GM19239 (cell line): ENCODE results near the gene IRAK2.
A peak's percentile ranks its signal among the peaks of the same experiment; 100 is the strongest.

ENCODE experiments used
- DNase-seq: peaks from one replicate; pipeline ENCODE4 v3.0.0; 2011; ENCODE audit warnings: low spot score; ENCODE audit not compliant: insufficient read length
- FAIRE-seq: peaks from 2 replicates; lab custom pipeline; 2011; peaks lifted over from hg19 to GRCh38; lab: Jason Lieb, UNC

Gene IRAK2

GRCh38 chr3:10274601-10275000, 109.9 kb downstream of the IRAK2 start:
- DNase-seq = no peak
- peak; percentile 21 for FAIRE-seq

- FAIRE-seq (no peak), DNase-seq (no peak)
These were observed 112.5 kb downstream of the IRAK2 start for GRCh38 chr3:10277115-10277625.

GRCh38 chr3:10278501-10278900, 113.8 kb downstream of the IRAK2 start:
- FAIRE-seq (no peak), DNase-seq (no peak)

- FAIRE-seq (no peak), DNase-seq (no peak)
These were observed 114.9 kb downstream of the IRAK2 start for GRCh38 chr3:10279384-10280176.

DNA sequence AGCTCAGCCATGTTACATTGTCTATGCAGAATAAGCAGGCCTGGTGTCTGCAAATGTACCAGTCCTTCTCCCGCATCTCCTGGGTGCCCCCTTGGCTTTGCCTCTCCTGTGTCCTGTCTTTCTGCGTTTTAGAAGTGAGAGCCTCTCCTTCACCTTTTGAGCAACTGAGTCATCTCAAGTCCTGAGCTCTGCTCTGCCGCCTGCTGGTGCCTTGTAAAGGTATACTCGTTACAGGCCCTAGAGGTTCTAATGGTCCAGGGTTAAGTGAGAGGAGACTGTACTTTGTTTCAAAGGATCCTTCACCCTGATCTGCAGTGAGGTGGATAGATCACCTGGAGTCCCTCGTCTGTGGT, 115.4 kb downstream of the IRAK2 start:
- DNase-seq (no peak), FAIRE-seq (no peak)

DNA sequence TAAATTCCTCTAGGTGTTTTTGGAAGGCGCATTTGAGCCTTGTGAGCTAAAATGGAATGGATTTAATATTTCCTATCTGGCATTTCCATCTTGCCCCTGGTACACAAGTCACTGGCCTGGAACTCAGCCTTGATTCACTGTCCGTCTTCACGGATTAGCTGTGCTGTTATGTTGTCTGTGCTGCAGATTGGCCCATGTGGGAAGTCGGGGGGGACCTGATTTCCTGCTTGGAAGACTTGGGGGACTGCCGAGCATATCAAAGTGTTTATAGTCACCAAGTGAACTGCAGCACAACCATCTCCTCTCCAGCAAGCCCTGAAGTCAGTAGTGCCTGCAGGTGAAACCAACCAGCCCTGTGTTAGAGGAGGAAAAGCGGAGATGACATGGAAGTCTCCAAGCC, 115.9 kb downstream of the IRAK2 start:
- DNase-seq (no peak), FAIRE-seq (no peak)

DNA sequence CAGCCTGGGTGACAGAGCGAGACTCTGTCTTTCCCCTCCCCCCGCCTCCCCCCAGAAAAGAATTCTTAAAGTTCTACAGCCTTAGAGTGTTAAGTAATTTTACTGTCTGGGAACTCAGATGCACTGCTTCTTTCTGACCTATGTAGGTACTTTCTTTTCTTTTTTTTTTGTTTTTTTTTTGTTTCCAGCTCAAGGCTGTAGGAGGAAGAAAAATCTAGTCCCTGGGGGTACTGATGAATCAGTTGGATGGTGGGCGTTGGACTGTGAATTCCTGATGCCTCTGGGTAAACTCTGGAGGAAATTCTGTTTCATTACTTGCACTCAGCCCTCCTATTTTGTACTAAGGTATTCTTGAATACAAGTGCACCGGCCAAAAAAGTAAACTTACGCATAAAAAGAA, 117.2 kb downstream of the IRAK2 start:
- FAIRE-seq = no peak

DNA sequence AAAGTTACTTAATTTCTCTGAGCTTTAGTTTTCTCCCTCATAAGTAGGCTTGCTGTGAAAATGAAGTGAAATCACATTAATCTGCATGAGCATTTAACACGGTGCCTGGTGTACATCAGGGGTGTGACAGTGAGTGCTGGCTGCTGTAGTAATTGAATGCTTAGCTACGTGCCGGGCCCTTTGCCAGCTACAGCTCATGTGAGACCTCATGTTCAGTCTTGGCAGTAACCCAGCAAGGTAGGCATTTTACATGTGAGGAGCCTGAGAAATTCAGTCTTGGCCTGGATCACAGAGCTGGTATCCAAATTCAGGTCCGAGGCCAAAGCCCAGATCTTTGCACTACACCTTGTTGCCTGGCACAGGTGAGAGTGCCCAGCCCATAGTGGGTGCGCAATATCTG, 118.9 kb downstream of the IRAK2 start:
- FAIRE-seq (no peak), DNase-seq (no peak)

More for the DNA sequence above, 117.2 kb downstream of the IRAK2 start:
- DNase-seq = no peak

- no peak for FAIRE-seq
- no peak for DNase-seq
These were observed 119.8 kb downstream of the IRAK2 start for GRCh38 chr3:10284496-10284895.

GRCh38 chr3:10285272-10286132, 120.8 kb downstream of the IRAK2 start:
- DNase-seq = no peak
- FAIRE-seq = no peak

DNA sequence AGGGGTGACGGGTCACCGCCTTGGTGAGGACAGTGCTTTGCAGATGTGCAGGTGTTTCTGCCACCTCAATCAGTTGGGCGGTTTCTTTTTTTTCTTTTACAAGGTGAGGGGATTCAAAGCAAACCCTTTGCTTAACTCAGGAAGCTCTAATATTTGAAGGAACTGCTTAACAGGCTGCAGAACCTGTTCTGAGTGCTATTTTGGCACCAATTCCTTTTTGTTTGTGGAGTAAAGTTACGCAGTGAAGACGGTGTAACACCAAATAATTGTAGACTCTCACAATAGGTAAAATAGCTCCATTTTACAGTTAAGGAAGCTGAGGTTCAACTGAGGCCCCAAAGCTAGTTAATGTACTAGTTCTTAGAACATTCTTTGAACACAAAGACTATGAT, 121.4 kb downstream of the IRAK2 start:
- no peak for FAIRE-seq
- no peak for DNase-seq

DNA sequence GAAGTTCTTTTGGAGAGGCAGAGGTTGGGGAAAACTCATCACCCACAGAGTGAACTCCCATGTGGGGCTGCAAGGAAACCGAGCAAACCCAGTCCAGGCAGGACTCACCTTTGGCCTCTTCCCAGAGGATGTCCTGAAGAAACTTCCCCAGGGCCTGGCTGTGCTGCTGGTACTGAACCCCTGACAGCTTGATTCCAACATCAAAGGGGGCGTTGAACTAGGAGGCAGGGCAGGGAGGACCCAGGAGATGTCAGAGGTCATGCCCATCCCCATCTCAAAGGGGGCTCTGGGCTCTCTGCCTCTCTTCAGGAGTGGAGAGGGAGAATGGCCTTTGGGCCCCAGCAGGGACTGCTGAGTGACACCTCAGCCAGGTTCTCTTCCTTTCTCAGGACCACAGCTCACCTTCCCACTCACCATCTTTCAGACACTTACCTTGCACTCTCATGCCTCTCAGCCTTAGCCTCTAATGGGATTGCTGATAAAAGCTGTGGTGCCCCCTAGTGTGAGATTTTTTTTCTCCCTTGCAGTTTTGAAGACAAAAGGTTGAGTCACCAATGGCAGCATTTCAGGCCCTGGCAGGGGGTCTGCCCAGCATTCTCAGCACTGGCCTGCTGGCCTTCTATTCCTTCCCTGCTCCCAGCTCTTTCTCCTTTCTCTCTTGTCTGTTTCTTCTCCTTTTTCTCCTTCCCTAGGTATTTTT, 122.0 kb downstream of the IRAK2 start:
- FAIRE-seq (no peak), DNase-seq (no peak)

GRCh38 chr3:10287936-10288574, 123.3 kb downstream of the IRAK2 start:
- FAIRE-seq = no peak

GRCh38 chr3:10288575-10288960, 123.8 kb downstream of the IRAK2 start:
- FAIRE-seq (no peak), DNase-seq (no peak)

More at GRCh38 chr3:10287936-10288574, 123.3 kb downstream of the IRAK2 start:
- no peak for DNase-seq

DNA sequence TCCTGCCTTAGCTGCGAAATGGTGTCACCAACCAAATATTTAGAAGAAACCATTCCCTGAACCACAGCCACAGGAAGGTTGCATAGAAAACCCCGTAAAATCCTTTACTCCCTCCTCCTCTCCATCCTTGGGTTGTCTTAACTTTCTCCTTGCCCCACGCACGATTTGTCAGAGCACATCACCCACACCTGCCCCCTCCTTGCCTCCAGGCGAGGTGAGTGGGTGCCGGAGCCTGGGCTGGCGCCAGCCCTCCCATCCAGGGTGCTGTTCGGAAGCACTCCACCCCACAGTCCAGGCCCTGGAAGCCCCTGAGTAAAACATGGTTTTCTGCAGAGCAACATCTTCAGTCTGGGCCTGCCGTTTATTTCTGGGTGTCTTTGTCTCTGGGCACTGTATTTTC, 124.4 kb downstream of the IRAK2 start:
- FAIRE-seq = no peak

DNA sequence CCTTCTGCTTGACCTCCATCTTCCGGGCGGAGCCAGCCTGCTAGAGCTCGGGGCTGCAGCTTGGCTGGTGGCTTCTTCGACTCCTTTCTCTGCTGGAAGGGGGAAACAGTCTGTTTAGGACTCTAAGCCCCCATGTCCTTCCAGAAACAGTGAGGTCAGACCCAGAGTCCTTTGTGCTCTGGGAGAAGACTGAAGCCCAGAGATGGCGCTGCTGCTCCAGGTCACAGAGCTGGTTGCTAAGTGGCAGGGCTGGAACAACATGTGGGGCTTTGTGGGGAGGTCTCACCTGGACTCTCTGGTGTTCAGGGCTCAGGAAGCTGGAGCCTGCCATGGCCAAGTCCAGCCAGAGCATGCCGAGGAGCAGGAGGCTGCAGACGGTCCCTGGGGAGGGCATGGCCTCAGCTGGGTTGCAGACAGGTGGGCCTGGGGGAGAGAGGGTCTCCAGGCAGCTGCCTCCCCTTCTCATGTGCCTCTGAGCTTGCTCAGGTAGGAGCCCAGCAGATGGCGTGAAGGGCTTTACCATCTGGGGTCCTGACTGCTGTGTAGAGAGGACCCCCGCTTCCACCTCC, 125.2 kb downstream of the IRAK2 start:
- FAIRE-seq = no peak
- no peak for DNase-seq

More for the DNA sequence above, 124.4 kb downstream of the IRAK2 start:
- DNase-seq = no peak

DNA sequence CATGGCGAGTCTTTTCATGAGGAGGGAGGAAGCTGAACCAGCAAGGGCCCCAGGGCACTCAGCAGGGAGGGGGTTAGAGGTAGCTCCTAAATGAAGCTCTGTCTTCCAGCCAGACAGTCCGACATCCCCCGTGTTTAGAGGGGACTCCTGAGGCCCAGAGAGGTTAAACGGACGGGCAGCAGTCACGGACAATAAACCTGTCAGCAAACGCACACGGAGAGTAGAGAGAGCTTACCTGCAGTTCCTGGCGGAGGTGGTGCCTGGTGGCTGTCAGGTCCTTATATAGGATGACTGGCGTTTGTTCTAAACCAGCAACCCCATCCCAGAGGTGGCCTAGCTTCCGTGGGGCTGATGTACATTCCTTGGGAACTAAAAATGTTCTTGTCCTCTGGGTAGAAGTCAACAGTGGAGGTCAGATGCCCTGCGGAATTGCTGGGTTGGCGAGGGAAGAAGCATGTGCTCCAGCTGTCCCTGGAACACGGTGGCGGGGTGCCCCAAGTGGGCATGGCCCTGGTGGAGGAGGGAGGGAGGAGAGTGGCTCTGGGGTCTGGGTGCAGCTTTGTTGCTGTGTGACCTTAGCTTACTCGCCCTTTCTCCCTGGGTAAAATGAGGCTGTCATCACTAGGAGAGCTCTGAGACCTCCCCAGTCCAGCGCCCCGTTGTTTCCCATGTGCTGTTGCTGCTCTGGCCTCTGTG, 125.9 kb downstream of the IRAK2 start:
- FAIRE-seq = no peak

GRCh38 chr3:10291641-10292040, 126.9 kb downstream of the IRAK2 start:
- DNase-seq (no peak), FAIRE-seq (no peak)

More for the DNA sequence above, 125.9 kb downstream of the IRAK2 start:
- no peak for DNase-seq
